Measurements from ENCODE around the gene ATP2C2.
"Not testable (repeated sequence)": the region's sequence is repeated elsewhere in the genome, so short reads cannot be mapped to it uniquely, and the experiment has no call there.

ATP2C2 gene

DNA sequence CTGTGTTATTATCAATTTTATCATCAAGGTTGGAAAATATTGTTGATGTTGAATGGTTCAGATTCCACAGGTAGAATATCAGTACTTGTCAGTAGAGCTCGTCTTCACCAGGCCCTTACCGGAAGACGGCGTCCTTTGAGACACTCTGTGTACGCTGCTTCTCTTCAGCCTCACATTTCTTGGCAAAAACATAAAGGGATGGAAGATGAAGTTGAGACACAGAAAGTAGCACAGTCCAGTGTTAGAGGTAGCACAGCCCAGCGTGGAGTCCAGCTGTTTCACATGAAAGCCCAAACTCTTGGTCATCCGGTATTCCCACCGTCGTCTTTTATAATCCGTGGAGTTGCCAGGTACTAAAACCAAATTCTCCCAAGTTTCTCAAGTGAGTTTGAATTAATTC, 30.4 kb downstream of the ATP2C2 start:
- DNase-seq = no peak

DNA sequence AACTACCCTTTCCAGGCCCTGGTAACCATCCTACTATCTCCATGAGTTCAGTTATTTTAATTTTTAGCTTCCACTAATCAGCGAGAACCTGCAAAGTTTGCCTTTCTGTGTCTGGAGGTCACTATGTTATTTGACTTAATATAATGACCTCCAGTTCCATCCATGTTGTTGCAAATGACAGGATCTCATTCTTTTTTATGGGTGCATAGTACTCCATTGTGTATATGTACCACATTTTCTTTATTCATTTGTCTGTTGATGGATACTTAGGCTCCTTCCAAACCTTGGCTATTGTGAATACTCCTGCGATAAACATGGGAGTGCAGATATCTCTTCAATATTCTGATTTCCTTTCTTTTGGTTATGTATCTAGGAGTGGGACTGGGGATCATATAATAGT, 31.6 kb downstream of the ATP2C2 start:
- not testable (repeated sequence) for DNase-seq

DNA sequence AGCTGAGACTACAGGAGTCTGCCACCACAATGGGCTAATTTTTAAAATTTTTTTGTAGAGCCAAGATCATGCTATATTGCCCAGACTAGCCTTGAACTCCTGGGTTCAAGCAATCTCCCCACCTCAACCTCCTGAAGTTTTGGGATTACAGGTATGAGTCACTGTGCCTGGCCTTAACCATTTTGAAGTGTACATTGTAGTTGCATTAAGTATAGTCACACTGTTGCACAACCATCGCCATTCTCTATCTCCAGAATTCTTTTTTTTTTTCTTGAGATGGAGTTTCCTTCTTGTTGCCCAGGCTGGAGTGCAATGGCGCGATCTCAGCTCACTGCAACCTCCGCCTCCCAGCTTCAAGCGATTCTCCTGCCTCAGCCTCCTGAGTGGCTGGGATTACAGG, 35.1 kb downstream of the ATP2C2 start:
- not testable (repeated sequence) for DNase-seq

DNA sequence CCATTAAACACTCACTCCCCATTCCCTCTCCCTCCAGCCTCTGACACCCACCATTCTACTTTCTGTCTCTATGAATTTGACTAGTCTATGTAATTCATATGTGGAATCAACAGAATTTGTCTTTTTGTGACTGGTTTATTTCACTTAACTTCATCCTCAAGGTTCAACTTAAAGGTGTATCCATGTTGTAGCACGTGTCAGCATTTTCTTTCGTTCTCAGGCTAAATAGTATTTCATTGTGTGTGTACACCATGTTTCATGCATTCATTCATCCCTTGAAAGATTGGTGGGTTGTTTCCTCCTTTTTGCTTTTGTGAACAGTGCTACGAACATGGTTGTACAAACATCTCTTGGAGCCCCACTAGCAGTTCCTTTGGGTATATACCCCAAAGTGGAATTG, 36.0 kb downstream of the ATP2C2 start:
- DNase-seq = no peak

DNA sequence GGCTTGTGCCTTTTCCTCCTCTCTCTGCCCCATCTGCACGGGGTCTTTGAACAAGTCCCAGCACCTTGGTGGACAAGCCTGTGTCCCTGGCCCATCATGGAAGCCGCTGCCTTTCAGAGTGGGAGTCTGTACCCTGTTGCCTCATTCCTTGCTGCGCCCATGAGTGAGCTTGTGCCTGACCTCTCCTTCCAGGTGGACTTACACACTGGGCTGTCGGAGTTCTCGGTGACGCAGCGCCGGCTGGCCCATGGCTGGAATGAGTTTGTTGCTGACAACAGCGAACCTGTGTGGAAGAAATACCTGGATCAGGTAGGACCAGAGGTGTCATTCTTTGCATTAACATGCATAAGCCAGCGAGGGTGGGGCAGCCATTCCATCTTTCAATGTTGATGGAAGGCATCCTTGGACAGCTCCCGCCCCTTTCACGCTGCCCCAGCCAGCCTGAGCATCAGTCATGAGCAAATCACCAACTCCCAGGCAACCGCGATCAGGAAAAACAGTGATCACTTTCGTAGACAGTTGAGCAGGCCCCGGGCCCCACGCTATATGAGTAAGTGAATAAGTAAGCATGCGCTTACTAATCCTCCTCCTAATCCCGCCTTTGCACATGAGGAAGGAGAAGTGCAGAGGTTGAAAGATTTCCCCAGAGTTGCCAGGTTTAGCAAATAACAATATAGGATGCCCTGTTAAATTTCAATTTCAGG, 36.8 kb downstream of the ATP2C2 start:
- DNase-seq = no peak

DNA sequence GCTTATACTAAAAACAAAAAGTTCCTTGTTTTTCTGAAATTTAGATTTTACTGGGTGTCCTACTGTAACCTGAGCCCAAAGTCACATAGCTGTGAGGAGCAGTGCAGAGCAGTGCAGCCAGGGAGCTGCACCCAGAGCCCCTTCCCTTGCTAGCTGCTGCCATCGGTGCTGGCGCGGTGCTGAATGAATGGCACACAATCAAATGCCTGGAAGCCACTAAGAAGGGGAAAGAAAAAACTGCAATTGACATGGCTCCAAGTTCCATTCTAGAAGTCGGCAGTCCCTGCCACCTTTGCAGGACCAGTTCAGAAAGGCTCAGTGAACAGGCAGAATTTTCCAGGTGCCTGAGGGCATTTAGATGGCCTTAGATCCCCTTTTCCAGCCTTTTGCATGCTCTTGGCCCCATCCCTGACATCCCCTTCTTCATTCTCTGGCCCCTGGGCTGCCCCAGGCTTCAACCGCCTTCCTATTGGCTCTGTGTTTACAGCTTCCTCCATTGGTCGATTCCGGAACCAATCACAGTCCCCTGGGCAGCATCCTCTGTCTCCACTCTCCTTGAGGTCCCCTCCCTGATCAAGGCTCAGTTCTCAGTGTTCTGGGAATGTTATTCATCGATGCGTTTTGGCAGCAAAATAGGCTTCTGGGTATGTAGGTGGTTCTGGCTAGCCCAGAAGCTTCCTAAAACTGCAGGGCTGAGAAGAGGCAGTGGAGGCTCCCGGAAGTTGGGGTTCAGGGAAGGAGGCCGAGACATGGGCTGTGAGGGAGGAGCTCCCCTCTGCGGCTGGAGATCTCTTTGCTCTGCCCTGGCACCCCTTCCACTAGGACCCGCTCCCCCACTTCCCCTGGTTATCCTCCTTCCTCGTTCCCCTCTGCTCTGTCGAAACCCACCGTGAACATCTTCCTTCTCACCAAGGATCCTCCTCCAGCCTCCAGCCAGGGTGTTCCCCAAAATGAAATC, 37.9 kb downstream of the ATP2C2 start:
- no peak for DNase-seq

DNA sequence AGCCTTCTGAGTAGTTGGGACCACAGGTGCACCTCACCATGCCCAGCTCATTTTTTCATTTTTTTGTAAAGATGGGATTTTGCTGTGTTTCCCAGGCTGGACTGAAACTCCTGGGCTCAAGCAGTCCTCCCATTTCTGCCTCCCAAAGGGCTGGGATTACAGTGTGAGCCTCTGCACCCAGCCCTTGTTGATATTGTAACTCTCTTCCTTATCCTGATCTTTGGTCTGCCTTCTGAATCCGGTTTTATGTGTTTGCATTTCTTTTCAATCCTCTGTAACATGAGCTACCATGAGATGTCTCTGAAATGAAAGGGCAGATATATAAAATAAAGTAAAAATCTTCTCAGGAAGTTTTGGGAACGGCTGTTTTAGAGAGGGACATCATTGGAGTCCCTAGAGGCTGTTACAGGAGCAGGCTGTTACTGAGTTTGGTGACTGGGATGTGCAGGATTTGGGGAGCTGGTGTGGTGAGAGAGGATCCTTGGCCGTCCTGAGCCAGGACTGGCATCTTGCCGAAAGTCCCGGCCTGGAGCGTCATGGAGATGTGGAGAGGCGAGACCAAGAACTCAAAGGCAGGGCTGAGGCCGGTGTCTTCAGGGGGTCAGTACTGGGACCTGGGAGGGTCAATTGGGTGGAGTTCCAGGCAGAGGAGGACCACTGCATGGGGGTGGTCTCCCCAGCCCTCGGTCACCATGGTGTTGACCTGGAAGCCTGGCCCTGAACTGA, 39.4 kb downstream of the ATP2C2 start:
- DNase-seq = no peak

DNA sequence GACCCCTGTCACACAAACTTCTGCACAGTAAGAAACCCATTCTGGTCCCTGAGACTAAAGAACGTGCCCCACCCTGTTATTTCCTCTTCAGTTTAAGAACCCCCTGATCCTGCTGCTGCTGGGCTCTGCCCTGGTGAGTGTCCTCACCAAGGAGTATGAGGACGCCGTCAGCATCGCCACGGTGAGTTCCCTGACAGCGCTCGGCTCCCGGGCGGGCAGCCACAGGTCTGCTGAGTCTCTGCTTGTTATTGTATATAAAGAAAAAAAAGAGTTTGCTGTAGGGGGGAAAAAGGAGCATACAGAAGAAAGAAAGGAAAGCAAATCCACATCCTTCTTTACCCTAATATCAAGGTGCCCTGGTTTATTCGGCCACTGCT, 40.0 kb downstream of the ATP2C2 start:
- no peak for DNase-seq

DNA sequence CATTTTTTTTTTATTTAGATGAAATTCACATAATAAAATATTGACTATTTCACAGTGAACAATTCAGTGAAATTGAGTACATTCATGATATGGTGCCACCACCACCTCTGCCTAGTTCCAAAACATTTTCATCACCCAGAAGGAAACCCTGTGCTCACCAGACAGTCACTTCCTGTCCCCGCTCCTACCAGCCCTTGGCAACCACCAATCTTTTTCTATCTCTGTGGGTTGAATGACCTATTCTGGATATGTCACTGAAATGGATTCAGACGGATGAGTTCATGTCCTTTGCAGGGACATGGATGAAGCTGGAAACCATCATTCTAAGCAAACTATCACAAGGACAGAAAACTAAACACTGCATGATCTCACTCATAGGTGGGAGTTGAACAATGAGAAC, 40.5 kb downstream of the ATP2C2 start:
- DNase-seq = no peak

DNA sequence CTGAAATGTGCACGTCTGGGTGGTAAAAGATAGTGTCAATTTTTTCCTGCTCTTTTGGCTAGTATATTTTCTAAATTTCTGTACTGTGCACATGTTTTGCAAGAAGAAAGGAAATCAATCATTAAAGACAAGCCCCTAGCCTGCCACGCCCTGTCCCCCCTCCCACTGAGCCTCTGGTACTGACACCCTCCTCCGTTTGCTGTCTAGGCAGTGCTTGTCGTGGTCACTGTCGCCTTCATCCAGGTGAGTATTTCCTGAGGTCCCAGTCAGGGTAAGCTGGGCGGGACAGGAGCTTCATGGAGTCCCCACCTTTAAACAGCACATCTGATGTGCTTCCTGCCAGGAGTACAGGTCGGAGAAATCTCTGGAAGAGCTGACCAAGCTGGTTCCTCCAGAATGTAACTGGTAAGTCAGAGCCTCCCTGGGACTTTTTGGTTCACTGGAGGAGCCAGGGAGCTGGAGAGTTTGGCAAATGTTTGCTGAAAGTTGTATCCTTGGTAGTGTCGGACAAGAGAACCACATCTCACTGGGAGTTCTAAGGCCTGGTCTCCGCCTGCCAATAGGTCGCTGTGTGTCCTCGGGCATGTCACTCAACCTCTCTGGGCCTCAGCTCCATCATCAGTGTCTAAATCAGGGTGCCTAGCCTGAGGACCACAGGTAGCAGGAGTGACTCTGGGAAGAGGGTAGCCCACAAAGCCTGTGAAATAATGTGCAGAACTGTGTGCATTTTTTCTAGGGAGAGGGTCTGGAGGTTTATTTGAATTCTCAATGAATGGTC, 42.2 kb downstream of the ATP2C2 start:
- no peak for DNase-seq

DNA sequence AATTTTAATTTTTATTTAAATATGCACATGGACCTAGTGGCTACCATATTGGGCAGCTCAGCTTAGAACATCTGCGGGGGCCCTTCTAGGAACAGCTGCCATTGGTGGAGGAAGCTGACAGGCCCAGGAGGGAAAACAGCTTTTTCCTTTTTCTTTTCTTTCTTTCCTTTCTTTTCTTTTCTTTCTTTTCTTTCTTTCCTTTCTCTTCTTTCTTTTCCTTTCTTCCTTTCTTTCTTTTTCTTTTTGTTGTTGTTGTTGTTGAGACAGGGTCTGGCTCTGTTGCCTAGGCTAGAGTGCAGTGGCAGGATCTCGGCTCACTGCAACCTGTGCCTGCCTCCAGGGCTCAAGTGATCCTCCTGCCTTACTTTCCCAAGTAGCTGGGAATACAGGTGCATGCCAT, 43.4 kb downstream of the ATP2C2 start:
- DNase-seq = no peak

DNA sequence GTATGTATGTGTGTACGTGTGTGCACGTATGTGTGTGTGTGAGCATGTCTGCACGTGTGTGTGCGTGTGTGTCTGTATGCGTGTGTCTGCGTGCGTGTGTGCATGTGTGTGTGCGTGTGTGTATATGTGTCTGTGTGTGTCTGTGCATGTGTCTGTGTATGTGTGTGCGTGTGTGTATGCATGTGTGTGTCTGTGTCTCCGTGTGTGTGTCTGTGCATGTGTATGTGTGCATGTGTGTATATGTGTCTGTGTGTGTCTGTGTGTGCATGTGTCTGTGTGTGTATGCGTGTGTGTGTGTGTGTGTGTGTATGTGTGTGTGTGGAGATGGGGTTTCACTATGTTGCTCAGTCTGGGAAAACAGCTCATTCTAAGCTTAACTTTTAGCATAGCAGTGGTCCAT, 43.9 kb downstream of the ATP2C2 start:
- no peak for DNase-seq

DNA sequence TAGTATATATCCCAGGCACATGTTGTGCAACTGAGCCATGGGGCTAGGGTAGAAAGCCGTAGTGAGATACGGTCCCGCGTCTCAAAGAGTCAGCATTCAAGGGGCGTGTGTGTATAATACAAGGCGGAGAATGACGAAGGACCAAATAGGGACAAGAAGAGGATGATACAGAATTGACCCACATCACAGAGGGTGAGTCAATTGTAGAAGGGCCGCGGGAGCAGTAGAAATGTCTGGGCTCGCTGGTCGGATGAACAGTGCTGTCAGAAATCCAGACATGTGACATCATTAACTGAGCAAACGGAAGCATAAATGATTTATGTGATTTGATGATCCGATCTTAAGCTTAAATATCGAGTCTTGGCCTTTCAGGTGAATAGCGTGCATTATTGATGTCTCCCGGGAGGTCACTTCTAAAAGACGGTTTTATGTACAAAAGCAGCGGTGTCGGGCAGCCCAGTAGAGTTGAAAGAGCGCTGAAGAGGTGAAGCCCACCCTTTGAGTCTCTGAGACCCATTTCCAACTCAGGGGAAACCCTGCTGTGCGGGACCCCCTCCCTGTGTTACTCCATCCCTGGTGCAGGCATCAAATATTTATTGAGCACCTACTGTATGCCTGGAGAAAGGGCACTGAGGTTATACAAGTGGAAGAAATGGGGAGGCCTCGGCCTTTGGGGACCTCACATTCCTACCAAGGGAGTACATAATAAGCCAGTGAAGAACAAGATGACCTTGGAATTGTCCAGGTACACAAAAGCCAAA, 45.1 kb downstream of the ATP2C2 start:
- DNase-seq = no peak

DNA sequence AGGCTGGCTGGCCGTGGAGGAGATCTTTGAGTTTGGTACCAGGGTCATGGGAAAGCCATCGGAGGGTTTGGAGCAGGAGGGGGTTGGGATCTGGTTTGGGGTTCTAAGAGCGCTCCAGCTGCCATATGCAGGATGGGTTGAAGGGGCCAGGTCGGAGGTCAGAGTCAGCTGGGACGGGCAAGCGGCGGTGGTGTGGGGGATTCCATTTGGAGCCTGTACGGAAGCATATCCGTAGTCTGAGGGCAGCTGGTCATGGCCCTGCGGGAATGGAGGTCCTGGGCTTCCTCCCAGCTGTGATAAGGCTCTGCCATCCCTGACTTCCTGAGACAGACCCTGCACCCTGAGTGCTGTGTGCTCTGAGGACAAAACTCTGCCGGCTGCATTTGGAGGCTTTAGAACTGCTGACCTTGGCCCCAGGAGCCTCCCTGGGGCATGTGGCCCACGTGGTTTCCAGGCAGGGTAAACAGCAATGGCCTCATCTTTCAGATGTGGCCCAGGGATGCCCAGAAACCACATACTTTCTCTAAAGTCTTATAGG, 46.5 kb downstream of the ATP2C2 start:
- DNase-seq = no peak

DNA sequence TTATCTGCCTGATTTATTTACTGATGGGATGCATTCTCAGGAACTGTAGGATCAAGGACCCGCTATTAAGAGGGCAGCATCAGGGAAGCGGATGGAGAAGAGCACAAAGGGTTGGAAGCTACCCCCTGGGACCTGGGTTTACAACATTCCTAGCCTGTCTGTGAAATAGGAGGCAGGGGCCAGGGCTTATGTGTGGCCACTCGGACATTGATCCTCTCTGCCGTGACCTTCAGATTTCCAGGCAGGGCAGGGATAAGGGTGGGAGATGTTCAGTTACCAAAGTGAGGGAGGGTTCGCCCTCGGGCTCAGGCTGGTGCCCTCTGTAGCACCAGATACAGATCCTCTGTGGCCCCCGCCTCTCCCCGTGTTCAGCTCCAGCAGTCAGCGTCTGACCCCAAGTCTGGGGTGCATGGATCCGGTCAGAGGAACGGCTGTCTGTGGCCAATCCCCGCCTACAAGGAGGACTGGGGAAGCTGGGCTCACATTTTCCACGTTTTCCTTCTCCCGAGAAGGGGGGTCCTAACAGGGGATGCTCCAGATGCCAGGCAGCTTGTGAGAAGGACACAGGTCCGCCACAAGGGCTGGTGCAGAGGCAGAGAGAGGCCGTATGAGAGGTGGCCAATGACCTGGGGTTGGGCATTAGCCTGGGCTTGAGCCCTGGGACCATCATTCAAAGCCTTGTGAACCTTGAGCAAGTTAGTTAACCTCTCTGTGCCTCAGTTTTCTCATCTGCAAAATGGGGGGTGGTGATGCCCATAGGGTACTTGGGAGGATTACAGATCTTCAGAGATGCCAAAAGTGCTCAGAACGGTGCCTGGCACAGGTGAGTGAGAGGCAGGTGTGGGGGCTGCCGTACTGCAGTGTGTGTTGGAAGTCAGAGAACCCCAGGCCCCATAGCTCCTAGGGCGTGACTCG, 48.3 kb downstream of the ATP2C2 start:
- DNase-seq = no peak

DNA sequence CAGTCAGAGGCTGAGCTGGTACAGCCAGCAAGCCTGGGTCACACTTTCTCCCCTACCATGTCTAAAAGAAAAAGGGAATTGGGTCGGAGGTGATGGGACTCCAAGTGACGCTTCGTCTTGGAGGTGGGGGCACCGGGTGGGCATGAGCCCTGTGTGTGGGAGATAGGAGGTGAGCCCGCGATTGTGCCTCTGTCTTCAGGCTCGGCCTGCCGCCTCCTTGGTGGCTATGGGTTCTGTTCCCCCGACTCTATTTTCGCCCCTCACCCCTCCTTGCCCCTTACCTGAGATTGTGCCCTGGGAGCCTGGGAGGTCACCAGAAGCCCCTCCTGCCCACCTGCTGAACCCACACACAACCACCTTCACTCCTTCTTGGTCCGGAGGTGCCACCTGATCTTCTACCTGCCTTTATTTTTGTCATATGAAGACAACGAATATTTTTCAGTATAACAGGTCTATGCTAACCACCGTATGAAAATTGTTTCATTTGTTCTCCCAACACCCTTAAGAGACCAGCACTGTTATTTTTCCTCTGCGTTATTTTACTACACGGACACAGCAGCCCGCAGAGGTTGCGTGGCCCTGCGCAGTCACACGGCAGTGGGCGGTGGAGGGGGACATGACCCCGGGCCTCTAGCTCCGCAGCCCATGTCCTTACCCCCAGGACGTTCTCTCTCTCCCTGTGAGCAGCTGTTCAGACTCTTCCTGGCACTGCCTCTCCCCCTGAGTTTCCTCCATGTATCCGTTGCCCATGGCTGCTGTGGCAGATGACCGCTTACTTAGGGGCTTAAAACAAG, 49.9 kb downstream of the ATP2C2 start:
- DNase-seq = no peak

DNA sequence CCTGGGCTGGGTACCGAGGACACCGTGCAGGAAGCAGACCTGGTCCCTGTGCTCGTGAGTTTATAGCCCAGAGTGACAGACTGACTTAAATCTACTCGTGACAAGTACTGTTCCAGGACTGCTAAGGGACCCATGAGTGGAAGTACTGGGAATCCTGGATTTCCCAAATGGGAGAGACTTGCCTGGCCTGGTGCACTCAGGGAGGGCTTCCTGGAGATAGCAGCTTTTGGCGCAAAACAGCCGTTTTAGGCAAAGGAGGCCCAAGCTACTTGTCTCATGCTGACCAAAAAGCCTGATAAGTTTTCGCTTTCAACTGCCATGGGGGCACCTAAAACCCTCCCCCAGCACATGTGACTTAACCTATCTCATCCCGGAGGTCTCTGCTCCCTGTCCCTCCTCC, 51.4 kb downstream of the ATP2C2 start:
- DNase-seq = no peak

DNA sequence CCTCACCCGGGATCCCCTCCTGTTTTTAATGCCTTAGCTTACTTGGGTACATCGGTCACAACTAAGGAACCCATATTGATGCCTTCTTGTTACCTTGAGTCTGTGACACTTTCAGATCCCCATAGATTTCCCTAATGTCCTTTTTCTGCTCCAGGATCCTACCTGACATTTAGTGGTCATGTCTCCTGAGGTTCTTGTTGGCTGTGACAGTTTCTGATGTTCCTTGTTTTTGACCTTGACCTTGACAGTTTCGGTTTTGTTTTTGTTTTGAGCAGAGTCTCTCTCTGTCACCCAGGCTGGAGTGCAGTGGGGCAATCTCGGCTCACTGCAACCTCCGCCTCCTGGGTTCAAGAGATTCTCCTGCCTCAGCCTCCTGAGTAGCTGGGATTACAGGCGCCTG, 52.2 kb downstream of the ATP2C2 start:
- not testable (repeated sequence) for DNase-seq

DNA sequence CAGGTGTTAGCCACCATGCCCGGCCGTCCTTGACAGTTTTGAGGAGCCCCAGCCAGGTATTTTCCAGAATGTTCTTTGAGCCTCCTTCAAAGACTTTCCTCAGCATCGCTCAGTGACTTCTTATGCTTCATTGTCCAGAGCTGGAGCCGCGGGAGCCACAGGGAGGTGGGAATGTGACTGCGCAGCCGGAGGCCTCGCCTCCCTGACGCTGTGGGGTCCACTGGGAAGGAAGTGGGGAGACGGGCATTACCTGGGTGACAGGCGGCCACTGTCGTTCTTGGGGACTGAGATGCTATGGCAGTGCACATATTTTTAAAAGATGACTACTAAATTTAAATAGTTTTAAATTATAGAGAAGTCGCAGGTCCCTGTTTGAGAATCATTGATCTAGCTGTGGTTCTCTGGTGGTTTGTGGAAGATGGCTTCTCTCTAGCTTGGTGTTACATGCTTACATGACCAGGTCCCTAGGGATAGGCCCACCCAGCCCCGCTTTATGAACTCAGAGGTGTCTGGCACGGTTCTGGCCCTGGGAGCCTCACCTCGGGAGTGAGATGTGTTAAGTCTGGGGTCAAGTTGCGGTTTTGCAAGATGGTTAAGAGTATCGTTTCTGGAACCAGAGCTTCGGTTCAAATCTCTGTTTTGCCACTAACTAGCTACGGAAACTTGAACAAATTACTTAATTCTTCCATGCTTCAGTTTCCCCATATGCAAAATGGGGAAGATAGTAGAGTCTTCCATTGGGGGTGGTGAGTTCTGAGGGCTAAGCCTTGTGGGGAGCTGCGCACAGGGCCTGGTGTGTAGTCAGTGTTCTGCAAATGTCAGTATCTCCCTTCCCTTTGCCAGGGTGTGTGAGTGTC, 53.0 kb downstream of the ATP2C2 start:
- DNase-seq = no peak

Data from SHP77 treated with DMSO at 0.1 percent for 48 hours (cell line).